DMS53 treated with DMSO at 0.1 percent for 48 hours (cell line): ENCODE results near the gene ADAMTS17.

Experiments used
- DNase-seq: peaks from one replicate; lab custom pipeline; 2025; ENCODE audit not compliant: unreplicated experiment; lab: John Stamatoyannopoulos, UW

Gene ADAMTS17

GRCh38 chr15:100005013-100005412 lies 336.8 kb downstream of the ADAMTS17 start:
- no peak for DNase-seq

DNA sequence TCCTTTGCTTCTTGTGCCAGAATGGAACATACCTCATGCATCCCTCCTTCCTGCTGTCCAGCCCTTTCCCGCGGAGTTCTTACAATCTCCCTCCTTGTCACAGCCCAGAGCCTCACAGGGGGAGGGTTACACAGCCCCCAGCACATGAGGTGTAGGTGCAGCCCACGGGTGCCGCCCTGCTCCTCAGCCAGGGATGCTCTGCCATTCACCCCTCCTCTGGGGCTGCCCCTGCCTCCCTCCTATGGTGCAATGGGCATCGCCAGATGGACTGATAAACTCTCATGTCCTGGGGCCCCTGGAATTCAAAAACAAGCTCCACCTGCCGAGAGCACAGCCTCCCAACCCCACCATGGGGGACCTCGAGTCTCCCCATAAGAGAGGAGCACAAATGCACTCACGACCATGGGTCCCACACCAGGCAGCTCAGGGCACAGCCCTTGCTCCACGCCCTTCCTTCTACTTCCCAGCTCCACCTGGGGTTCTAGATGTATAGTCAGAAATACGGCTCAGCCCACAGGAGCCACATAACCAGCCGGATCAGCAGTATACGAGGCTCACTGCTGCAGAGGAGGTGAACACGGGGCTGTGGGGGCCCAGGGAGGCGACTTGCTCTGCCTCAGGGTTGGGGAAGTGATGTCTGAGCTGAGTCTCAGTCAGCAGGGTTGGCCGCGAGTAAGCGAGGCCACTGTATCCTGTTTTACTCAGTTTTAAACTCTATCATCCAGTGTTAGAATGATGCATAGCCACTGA lies 338.8 kb downstream of the ADAMTS17 start:
- no peak for DNase-seq

DNA sequence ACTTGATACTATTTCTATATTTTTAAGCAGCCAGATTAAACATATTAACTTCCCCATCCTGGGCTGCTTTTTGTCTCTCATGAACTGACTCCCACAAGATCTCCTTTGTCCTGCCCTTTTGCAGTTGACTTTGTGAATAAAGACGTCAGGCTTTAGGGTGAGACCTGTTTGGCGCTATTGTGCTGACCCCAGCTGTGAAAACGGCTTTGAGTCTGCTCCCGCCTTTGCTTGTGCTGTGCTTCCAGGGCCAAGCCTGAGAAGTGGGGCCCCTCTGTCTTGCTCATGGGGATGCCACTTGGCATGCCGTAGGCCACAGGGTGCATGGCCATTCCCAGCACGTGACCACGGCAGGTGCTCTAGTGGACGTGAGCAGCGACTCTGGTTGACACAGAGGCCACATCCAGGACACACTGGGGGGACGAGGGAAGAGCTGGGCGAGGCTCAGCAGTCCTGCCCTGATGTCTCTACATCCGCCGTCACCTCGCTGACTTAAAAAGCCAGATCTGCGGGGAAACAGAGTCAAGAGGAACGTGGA lies 339.6 kb downstream of the ADAMTS17 start:
- no peak for DNase-seq

DNA sequence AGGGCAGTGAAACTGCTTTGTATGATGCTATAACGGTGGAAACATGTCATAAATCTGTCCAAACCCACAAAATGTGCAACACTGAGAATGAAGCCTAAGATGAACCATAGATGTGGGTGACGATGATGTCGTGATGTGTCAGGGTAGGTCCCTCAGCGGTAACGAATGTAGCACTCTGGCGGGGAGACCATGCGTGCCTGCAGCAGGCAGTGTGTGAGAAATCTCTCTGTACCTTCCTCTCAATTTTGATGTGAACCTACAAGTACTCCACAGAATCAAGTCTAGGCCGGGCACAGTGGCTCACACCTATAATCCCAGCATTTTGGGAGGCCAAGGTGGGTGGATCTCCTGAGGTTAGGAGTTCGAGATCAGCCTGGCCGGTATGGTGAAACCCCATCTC lies 340.4 kb downstream of the ADAMTS17 start:
- no peak for DNase-seq

DNA sequence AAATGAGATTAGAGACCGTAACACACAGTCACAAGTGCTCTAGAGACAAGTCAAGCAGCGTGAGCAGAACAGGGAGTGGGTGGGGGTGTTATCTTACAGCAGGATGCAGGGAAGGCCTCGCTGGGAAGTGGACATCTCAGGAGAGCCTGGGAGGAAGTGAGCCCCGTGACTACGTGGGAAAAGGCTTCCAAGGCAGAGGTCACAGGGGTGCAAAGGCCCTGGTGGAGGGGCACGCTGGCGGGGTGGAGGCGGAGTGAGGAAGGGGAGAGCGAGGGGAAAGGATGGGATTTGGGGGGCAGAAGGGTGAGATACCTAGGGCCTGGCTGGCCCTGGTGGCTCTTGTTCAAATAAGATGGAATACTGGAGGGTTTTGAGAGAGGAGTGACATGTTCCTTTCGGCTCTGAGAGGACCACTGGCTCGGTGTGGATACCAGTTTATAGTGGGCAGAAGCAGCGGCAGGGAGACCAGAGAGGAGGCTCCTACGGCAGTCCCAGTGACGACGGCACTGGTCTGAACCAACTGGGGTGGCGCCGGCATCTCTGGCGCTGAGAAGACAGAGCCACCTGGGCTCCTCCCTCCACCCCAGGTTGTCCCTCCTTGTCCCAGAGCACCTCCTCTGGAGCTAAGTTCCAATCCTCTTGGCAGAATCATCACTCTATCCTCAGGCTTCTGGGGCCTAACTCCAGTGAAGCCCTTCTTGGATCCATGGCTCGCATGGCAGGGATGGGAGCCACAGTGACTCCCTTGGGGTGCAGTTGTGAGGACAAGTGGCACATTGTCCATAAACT lies 342.3 kb downstream of the ADAMTS17 start:
- no peak for DNase-seq

GRCh38 chr15:99998661-99999101 lies 343.1 kb downstream of the ADAMTS17 start:
- DNase-seq, result no peak

DNA sequence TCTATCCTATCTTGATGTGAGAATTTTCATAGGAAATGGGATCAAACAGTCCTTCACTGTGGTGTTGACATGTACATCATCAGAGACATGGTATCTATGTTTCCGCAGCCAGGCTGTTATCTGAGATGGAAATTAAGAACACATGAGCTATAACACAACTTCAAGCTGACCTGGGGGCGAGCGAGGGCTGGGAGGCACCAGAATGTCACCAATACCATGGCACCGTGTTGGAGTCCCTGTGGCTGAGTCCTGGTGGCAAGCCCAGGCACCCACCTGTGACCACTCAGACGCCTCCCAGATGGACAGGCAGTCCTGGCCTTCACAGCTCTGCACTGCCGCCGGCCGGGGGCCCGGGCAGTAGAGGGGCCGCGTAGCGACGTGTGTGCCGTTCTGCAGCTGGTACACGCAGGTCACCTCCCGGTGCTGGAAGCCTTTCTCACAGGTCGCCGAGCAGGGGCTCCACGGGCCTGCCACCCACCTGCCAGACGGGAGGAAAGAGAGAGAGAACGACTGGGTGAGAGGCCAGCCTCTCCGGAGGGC lies 344.6 kb downstream of the ADAMTS17 start:
- DNase-seq, result no peak

GRCh38 chr15:99996660-99997059 lies 345.1 kb downstream of the ADAMTS17 start:
- DNase-seq, result no peak

GRCh38 chr15:99995543-99995942 lies 346.2 kb downstream of the ADAMTS17 start:
- no peak for DNase-seq

- no peak for DNase-seq
These were observed 346.9 kb downstream of the ADAMTS17 start for GRCh38 chr15:99994849-99995248.

- no peak for DNase-seq
These were observed 348.1 kb downstream of the ADAMTS17 start for GRCh38 chr15:99993681-99994131.

DNA sequence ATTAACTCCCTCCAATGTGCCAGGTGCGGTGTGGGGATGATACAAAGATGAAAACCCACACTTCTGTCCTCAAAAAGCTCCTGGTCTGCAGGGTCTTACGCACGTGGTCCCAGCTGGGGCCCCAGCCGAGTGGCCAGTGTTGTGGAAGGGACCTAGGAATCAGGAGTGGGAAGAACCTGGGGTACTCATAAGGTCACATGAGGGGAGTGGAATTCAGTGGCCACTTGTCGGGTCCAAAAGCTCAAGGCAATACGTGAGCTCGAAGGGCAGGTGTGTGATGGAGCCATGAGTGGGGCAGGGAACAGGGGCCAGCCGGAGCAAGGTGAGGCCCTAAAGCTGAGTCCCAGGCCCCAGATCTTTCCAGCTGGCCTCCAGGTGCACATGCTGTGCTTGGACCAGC lies 348.5 kb downstream of the ADAMTS17 start:
- DNase-seq, result no peak

DNA sequence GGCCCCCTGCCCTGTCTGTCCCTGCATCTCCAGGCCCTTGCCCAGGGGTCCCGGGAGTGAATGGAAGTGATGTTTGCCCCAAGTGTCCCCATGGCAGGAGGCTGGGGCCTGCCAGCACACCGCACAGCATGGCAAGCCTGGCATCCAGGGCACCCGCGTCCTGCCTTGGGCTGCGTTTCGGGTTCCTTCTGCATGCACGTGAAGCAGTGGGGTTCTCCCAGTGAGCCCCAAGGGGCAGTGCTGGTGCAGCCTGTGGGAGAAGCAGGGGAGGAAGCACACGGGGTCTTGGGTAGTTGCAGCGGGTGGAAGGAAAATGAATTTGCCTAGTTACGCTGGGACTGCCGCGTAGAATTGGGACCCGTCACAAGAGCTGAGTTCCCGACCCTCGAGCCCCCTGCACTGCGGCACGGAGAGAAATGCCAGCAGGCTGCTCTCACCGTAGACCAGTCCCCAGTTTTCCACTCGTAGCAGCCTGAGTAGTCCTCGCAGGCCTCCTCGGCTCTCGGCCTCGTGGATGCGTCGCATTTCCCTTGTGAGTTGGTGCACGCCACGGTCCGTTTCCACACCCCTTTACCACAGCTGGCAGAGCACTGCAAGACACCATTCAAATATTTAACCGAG lies 349.1 kb downstream of the ADAMTS17 start:
- DNase-seq, result no peak

DNA sequence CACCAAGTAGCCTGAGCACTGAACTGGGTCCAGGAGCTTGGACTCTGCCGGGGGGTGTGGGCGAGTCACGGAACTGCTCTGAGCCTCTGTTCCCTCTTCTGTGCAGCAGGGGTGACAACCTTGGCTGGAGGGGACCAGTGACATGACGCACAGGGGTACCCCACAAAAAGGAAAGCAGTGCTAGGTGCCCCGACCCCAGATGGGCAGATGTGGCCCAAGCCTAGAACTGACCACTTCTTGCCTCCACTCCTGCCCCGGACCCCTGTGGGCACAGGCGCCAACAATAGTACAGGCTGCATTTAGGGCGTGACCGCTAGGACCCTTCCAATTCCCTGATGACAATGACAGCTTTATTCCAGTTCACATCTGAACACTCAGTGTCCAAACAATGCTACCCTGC lies 352.7 kb downstream of the ADAMTS17 start:
- no peak for DNase-seq

DNA sequence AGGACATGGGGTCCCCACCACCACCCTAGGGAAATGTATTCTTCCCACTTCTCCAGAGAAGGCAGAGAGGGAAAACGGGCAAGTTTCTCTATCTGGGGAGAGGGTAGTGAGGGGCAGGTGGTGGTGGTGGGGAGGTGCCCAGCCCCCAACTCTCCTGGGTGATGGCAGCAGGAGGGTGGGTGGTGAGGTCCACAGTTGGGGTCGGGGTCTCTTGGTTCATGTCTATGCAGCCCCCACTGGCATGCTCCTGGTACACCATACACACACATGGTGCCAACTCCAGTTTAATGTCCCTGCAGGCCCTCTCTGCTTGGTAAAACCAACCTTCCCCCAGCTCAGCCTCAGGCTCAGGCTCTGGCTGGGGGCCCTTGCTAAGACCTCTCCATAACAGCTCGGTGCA lies 354.1 kb downstream of the ADAMTS17 start:
- no peak for DNase-seq

DNA sequence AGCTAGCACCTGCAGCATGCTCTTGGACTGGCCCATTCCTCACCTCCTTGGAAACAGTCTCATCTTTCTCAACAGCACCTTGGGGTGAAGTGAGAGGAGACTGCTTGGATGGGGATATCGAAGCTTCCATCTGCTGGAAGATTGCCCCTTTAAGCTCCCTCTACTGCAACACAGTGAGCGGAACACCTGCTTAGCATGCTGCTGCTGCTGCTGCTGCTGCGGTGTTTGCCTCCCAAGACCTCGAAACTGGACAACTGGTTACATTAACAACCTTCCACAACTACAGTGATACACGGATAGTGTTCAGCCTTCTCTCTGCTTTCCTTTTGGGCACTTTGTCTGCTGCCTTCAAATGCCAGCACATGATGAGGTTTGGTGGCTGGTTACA lies 354.7 kb downstream of the ADAMTS17 start:
- DNase-seq, result no peak

GRCh38 chr15:99986297-99987118 lies 355.3 kb downstream of the ADAMTS17 start:
- no peak for DNase-seq

DNA sequence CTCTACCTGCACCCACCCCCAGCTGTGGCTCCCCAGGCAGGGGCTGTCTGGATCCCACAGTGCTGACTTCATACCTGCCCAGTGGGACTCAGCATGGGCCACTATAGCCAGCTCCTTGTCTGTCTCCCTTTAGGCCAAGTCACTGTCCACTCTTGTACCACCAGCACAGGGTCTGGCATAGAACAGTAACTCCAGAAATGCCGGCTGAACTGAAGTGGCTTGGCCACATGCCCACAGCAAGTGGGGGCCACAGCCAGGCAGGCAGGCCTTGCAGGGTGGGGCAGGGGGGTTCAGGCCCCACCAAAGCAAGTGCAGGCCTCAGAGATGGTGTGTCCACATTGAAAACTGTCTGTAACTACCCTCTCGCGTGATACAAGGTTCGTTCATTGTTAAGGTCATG lies 355.9 kb downstream of the ADAMTS17 start:
- DNase-seq, result no peak

DNA sequence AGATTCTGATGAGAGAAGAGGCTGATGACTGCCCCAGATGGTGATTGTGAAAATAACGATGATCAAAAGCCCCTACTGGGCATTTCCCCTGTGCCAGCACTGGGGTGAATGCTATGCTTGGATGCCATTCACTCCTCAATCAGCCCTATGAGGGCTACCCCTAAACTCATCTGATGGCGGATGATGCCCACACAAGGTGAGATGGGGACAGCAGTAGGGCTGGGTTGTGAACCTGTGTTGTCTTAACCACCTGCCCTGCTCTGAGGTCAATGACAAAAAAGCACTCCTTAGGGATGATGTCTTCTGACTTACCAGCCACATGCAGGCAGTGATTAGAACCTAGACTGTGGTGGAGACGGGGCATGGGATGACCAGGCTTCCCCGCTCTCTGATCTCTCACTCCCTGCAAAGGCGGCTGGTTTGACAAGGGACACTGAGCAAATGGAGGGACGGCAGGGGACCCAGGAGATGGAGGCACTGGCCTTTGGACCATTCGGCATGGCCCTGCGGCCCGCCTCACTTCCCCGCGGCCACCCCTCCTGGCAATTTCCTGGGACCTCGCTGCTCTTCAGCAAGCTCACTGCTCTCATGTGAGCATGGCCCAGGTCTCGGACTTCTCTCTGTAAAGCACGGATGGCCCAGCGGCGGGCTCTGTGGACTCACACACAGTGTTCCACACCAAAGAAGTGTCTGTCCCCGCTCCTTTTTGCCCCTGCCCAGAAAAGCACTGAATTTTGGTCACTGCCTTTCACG lies 357.1 kb downstream of the ADAMTS17 start:
- DNase-seq, result no peak

- DNase-seq, result no peak
These were observed 357.9 kb downstream of the ADAMTS17 start for GRCh38 chr15:99983886-99984286.
